Ascending aorta (tissue), 2 donors: ENCODE results near the gene TRPM3. TPM values are rescaled to one million over a fixed set of nuclear protein-coding genes. Genes with fewer than 3 reads are reported as not detected.

Experiments used
- DNase-seq, 2 donors: peaks; one replicate each; pipeline ENCODE4 v3.0.0-alpha.2; 2019; ENCODE audit warnings: low spot score in 2 of 2
- H3K27ac ChIP-seq, 2 donors: fragments of 200-600 bp; sonication (generic); one replicate each; pipeline ENCODE4 v1.5.1; 2016 to 2017; ENCODE audit warnings: mild to moderate bottlenecking in 1 of 2
- H3K27me3 ChIP-seq: fragments of 200-600 bp; sonication (generic); one replicate; pipeline ENCODE4 v1.5.1; 2017
- H3K36me3 ChIP-seq, 2 donors: fragments of 200-600 bp; sonication (generic); one replicate each; pipeline ENCODE4 v1.5.1; 2016
- H3K4me1 ChIP-seq, 2 donors: fragments of 200-600 bp; sonication (generic); one replicate each; pipeline ENCODE4 v1.5.1; 2016 to 2017; ENCODE audit warnings: mild to moderate bottlenecking in 1 of 2
- H3K4me3 ChIP-seq, 2 donors: fragments of 200-600 bp; sonication (generic); one replicate each; pipeline ENCODE4 v1.5.1; 2016 to 2017; ENCODE audit warnings: mild to moderate bottlenecking in 1 of 2
- H3K9me3 ChIP-seq, 2 donors: fragments of 200-600 bp; sonication (generic); one replicate each; pipeline ENCODE4 v1.5.1; 2016
- intact Hi-C: fragments of 100-400 bp; cut with DNase I; formaldehyde crosslinking; loops from one replicate; pipeline ENCODE4 v1.15.1; 2023
- total RNA-seq: library from RNA; depleted of rRNA; stranded (reverse); fragments of >200 nt; gene quantifications from one replicate; pipeline ENCODE4 v1.1.0, GENCODE V29; 2016
- TF ChIP-seq, protein P1 (sequence below), 3 experiments: fragments of 200-600 bp in 2 of 3; fragments of 450-650 bp in 1 of 3; sonication (generic) in 2 of 3; IDR thresholded peaks; one replicate each; pipeline ENCODE4 v1.5.1; 2016 to 2019; ENCODE audit warnings: antibody characterized with exemption in 3 of 3, mild to moderate bottlenecking in 1 of 3, moderate library complexity in 1 of 3

TRPM3 gene
- total RNA-seq, 1 donor from 2014 or later: 3.3 TPM

DNA sequence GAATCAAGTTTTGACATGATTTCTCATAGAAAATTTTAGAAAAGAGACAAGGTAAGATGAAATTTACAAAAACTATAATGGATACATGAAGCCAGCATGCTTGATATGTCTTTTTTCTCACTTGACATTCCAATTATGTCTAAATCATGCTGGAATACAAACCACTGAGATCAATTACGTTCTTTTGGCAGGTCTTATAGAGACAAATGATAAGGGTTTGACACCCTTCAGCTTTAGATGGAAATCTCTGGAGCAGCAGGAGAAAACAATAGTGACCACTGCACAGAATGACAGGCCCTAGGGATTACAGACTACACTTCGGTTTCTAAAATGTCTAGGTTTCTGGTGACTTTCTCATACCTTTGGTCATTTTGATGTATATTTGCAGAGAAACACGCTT is 342.9 kb downstream of the TRPM3 start:
- intact Hi-C loops: no loop called here
- H3K4me1 ChIP-seq: no peaks in the 10 kb centered on the region

DNA sequence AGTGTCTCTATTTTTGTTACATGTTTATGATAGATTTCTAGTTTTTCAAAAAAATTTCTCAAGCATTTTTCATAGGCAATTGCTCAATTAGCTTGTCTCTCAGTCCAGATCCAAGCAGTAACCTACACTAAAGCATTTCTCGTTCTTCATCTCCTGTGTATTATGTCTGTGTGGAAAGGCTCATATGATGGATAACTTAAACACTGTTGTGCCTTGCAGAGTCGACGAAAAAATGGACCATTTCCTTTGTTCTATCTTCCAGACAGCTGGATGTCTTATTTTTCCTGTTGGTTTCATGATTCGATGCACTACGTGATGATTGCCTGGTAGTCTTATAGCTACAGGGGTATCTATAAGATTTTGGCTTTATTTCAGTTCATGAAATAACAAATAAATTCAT is 347.8 kb downstream of the TRPM3 start:
- H3K4me1 ChIP-seq: no peaks in the 10 kb centered on the region
- no peak overlapping the region for H3K4me3 ChIP-seq
- TF ChIP-seq, protein P1, sequence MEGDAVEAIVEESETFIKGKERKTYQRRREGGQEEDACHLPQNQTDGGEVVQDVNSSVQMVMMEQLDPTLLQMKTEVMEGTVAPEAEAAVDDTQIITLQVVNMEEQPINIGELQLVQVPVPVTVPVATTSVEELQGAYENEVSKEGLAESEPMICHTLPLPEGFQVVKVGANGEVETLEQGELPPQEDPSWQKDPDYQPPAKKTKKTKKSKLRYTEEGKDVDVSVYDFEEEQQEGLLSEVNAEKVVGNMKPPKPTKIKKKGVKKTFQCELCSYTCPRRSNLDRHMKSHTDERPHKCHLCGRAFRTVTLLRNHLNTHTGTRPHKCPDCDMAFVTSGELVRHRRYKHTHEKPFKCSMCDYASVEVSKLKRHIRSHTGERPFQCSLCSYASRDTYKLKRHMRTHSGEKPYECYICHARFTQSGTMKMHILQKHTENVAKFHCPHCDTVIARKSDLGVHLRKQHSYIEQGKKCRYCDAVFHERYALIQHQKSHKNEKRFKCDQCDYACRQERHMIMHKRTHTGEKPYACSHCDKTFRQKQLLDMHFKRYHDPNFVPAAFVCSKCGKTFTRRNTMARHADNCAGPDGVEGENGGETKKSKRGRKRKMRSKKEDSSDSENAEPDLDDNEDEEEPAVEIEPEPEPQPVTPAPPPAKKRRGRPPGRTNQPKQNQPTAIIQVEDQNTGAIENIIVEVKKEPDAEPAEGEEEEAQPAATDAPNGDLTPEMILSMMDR (IDR thresholded peaks at IDR 0.05): no peak
- no peak overlapping the region for H3K27ac ChIP-seq
- no peaks in the 10 kb centered on the region for H3K9me3 ChIP-seq
- intact Hi-C loops: no loop called here
- no peaks in the 10 kb centered on the region for H3K27me3 ChIP-seq
- no peaks in the 10 kb centered on the region for H3K36me3 ChIP-seq
- no peak for DNase-seq

More for the DNA sequence above, 342.9 kb downstream of the TRPM3 start:
- DNase-seq: no peak
- Histone ChIP-seq H3K27me3 (no peaks in the 10 kb centered on the region), H3K27ac (no peak overlapping the region), H3K9me3 (no peaks in the 10 kb centered on the region), H3K36me3 (no peaks in the 10 kb centered on the region), H3K4me3 (no peak overlapping the region)
- TF ChIP-seq, protein P1 (IDR thresholded peaks at IDR 0.05): no peak

DNA sequence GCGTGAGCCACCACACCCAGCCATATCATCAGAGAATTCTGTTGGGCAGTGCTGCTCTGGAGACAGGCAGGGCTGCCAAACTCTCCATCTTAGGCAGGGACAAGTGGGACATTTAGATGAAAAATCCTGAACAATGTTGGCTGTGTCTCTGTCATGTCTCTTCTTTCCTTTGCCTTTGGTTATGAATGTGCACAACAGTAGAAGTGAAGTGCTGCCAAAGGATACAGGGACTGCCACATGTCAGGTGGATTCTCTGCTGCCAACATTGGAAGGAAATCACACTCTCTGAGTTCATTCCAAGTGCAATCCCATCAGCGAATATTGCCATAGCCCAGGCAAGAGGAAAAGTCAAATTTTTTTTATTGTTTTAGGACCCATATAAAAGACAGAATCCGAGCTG is 348.8 kb downstream of the TRPM3 start:
- no peak for DNase-seq
- no peaks in the 10 kb centered on the region for H3K9me3 ChIP-seq
- no peaks in the 10 kb centered on the region for H3K36me3 ChIP-seq
- no peak overlapping the region for H3K27ac ChIP-seq
- intact Hi-C loops: no loop called here
- H3K4me3 ChIP-seq: no peak overlapping the region
- TF ChIP-seq, protein P1 (IDR thresholded peaks at IDR 0.05): no peak
- H3K27me3 ChIP-seq: no peaks in the 10 kb centered on the region
- H3K4me1 ChIP-seq: no peaks in the 10 kb centered on the region

- Histone ChIP-seq H3K4me3 (no peak overlapping the region), H3K4me1 (no peaks in the 10 kb centered on the region), H3K9me3 (no peaks in the 10 kb centered on the region), H3K36me3 (no peaks in the 10 kb centered on the region), H3K27me3 (no peaks in the 10 kb centered on the region), H3K27ac (no peak overlapping the region)
- no peak for DNase-seq
- intact Hi-C loops: no loop called here
- TF ChIP-seq, protein P1 (IDR thresholded peaks at IDR 0.05): no peak
Measured at GRCh38 chr9:70765946-70766345, 355.5 kb downstream of the TRPM3 start.

DNA sequence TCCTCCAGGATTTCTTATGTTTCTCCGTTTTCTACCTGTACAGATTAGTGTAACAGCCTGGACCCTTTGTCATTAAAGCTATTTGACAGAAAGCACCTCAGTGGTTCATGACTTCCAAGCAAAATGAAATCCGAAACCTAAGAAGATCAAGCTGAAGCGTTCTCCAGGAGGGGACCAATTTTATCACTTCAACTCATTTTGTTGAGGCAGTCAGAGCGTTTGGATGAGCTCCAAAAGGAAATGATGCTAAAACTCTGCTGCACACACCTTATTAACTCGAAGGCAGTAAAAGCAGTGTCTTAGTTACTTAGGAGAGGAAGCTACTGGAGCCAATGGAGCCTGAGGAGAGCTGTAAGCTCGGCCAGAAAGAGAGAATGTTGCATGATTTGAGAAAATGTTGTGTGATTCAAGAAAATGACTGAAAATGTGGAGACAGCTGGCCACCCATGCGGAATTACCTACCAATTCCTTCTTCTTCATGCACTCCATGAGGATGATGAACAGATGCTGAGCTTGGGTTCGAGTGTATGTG is 360.2 kb downstream of the TRPM3 start:
- no peaks in the 10 kb centered on the region for H3K4me1 ChIP-seq
- no peaks in the 10 kb centered on the region for H3K36me3 ChIP-seq
- DNase-seq: no peak
- H3K4me3 ChIP-seq: no peak overlapping the region
- intact Hi-C loops: no loop called here
- no peaks in the 10 kb centered on the region for H3K27me3 ChIP-seq
- H3K9me3 ChIP-seq: no peaks in the 10 kb centered on the region
- no peak overlapping the region for H3K27ac ChIP-seq
- TF ChIP-seq, protein P1 (IDR thresholded peaks at IDR 0.05): no peak

GRCh38 chr9:70760228-70760627 is 361.2 kb downstream of the TRPM3 start:
- TF ChIP-seq, protein P1 (IDR thresholded peaks at IDR 0.05): no peak
- H3K4me1 ChIP-seq: no peaks in the 10 kb centered on the region
- intact Hi-C loops: no loop called here
- H3K9me3 ChIP-seq: no peaks in the 10 kb centered on the region
- no peaks in the 10 kb centered on the region for H3K36me3 ChIP-seq
- H3K27ac ChIP-seq: no peak overlapping the region
- DNase-seq: no peak
- H3K4me3 ChIP-seq: no peak overlapping the region
- no peaks in the 10 kb centered on the region for H3K27me3 ChIP-seq
